WTC11 (cell line): ENCODE data around the gene PACSIN3.

Experiments used
- ETV6 ChIP-seq: sonication (generic); formaldehyde crosslinking; IDR thresholded peaks from 2 replicates; pipeline ENCODE4 v1.8.1; 2022; ENCODE audit warnings: mild to moderate bottlenecking, missing genetic modification reagents
- MAX ChIP-seq: sonication (generic); formaldehyde crosslinking; IDR thresholded peaks from 2 replicates; pipeline ENCODE4 v1.8.0; 2022; ENCODE audit warnings: mild to moderate bottlenecking, missing genetic modification reagents
- NFYB ChIP-seq: sonication (generic); formaldehyde crosslinking; conservative IDR thresholded peaks from 2 replicates; pipeline ENCODE4 v1.8.0; 2022; ENCODE audit warnings: low read depth, missing genetic modification reagents
- SP1 ChIP-seq: sonication (generic); formaldehyde crosslinking; conservative IDR thresholded peaks from 2 replicates; pipeline ENCODE4 v1.8.1; 2022; ENCODE audit warnings: missing genetic modification reagents
- TEAD4 ChIP-seq: sonication (generic); formaldehyde crosslinking; IDR thresholded peaks from 2 replicates; pipeline ENCODE4 v1.8.0; 2022; ENCODE audit warnings: mild to moderate bottlenecking, missing genetic modification reagents
- USF1 ChIP-seq: sonication (generic); formaldehyde crosslinking; IDR thresholded peaks from 2 replicates; pipeline ENCODE4 v1.8.0; 2022; ENCODE audit warnings: mild to moderate bottlenecking, missing genetic modification reagents
- USF2 ChIP-seq: sonication (generic); formaldehyde crosslinking; IDR thresholded peaks from 2 replicates; pipeline ENCODE4 v1.8.1; 2023; ENCODE audit warnings: mild to moderate bottlenecking, missing genetic modification reagents, moderate library complexity
- TF ChIP-seq, protein P1 (sequence below): fragments of 200-600 bp; IDR thresholded peaks from 2 replicates; pipeline ENCODE4 v1.8.0; 2022; ENCODE audit warnings: antibody characterized with exemption
- TF ChIP-seq, protein P2 (sequence below): sonication (generic); formaldehyde crosslinking; IDR thresholded peaks from 2 replicates; pipeline ENCODE4 v1.8.1; 2022; ENCODE audit warnings: mild to moderate bottlenecking, missing genetic modification reagents, moderate library complexity, borderline replicate concordance

DNA sequence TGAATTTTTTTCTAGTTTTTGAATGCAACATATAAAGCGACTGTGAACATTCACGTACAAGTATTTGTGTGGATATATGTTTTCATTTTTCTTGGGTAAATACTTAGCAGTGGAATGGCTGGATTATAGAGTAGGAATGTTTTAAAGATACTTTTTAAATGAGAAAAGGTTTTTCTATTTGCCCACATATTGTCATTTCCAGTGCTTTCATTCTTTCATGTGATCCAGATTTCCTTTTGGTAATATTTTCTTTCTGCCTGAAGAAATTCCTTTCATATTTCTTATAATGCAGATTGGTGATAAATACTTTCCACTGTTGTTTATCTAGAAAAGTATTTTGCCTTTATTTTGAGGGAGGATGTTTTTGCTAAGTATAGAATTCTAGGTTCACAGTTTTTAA lies 36.5 kb upstream of the PACSIN3 start:
- TF ChIP-seq, protein P1, sequence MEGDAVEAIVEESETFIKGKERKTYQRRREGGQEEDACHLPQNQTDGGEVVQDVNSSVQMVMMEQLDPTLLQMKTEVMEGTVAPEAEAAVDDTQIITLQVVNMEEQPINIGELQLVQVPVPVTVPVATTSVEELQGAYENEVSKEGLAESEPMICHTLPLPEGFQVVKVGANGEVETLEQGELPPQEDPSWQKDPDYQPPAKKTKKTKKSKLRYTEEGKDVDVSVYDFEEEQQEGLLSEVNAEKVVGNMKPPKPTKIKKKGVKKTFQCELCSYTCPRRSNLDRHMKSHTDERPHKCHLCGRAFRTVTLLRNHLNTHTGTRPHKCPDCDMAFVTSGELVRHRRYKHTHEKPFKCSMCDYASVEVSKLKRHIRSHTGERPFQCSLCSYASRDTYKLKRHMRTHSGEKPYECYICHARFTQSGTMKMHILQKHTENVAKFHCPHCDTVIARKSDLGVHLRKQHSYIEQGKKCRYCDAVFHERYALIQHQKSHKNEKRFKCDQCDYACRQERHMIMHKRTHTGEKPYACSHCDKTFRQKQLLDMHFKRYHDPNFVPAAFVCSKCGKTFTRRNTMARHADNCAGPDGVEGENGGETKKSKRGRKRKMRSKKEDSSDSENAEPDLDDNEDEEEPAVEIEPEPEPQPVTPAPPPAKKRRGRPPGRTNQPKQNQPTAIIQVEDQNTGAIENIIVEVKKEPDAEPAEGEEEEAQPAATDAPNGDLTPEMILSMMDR, result no peak
- TF ChIP-seq, protein P2, sequence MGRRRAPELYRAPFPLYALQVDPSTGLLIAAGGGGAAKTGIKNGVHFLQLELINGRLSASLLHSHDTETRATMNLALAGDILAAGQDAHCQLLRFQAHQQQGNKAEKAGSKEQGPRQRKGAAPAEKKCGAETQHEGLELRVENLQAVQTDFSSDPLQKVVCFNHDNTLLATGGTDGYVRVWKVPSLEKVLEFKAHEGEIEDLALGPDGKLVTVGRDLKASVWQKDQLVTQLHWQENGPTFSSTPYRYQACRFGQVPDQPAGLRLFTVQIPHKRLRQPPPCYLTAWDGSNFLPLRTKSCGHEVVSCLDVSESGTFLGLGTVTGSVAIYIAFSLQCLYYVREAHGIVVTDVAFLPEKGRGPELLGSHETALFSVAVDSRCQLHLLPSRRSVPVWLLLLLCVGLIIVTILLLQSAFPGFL (CRISPR knock-in tag), result no peak
- TF ChIP-seq SP1 (CRISPR knock-in tag) (no peak), USF2 (CRISPR knock-in tag) (no peak), MAX (CRISPR knock-in tag) (no peak), TEAD4 (CRISPR knock-in tag) (no peak), NFYB (CRISPR knock-in tag) (no peak), USF1 (CRISPR knock-in tag) (no peak), ETV6 (CRISPR knock-in tag) (no peak)
